GM23248 (cell line): Measurements from ENCODE around the gene CNKSR3.

Experiments used
- EZH2 ChIP-seq: fragments of 200-600 bp; sonication (generic); IDR thresholded peaks from 2 replicates; pipeline ENCODE4 v1.6.1; 2018; ENCODE audit warnings: antibody characterized with exemption, mild to moderate bottlenecking; ENCODE audit not compliant: insufficient read depth, poor library complexity, severe bottlenecking
- EZH2phosphoT487 ChIP-seq: fragments of 200-600 bp; sonication (generic); IDR thresholded peaks from 2 replicates; pipeline ENCODE4 v1.6.1; 2018; ENCODE audit warnings: antibody characterized with exemption, moderate library complexity, mild to moderate bottlenecking, low read depth; ENCODE audit not compliant: insufficient read depth

- TF ChIP-seq EZH2phosphoT487 = no peak
- TF ChIP-seq EZH2 = no peak
These were observed 151.3 kb downstream of the CNKSR3 start for GRCh38 chr6:154359161-154359574.
